K562 (cell line): ENCODE measurements around the gene STYXL1.

Experiments
- BRCA1 ChIP-seq, 2 experiments: fragments of 450-650 bp in 1 of 2; sonication (generic) in 1 of 2; formaldehyde crosslinking in 1 of 2; IDR thresholded peaks; 2 replicates each; pipeline versions ENCODE4 v1.5.0 to v1.6.1; 2017 to 2020; ENCODE audit warnings: mild to moderate bottlenecking in 1 of 2, missing genetic modification reagents in 1 of 2
- CTCF ChIP-seq, 3 experiments: IDR thresholded peaks in 2 of 3; conservative IDR thresholded peaks in 1 of 3; 2 replicates each; pipeline ENCODE4 v1.5.1; 2011 to 2012; ENCODE audit warnings: low read length in 3 of 3, mild to moderate bottlenecking in 3 of 3, control low read depth in 2 of 3, improper control_type of control experiment in 1 of 3, inconsistent platforms in 1 of 3, low read depth in 1 of 3, mixed read lengths in 1 of 3, moderate library complexity in 1 of 3; ENCODE audit not compliant: insufficient read depth in 2 of 3
- ETS1 ChIP-seq: conservative IDR thresholded peaks from 2 replicates; pipeline ENCODE4 v1.6.1; 2011; ENCODE audit warnings: low read depth, mild to moderate bottlenecking, low read length; ENCODE audit not compliant: control insufficient read depth
- FOXK1 ChIP-seq: sonication (generic); formaldehyde crosslinking; IDR thresholded peaks from 2 replicates; pipeline ENCODE4 v1.8.0; 2022; ENCODE audit warnings: missing genetic modification reagents, mild to moderate bottlenecking, borderline replicate concordance
- HMGXB4 ChIP-seq: sonication (generic); formaldehyde crosslinking; IDR thresholded peaks from 2 replicates; pipeline ENCODE4 v1.8.1; 2023; ENCODE audit warnings: mild to moderate bottlenecking, missing genetic modification reagents
- MAX ChIP-seq: sonication (generic); formaldehyde crosslinking; IDR thresholded peaks from 2 replicates; pipeline ENCODE4 v1.9.0; 2022; ENCODE audit warnings: mild to moderate bottlenecking, missing genetic modification reagents
- TAF1 ChIP-seq: IDR thresholded peaks from 2 replicates; pipeline ENCODE4 v1.6.1; 2011; ENCODE audit warnings: mild to moderate bottlenecking, low read length, moderate library complexity; ENCODE audit not compliant: insufficient read depth, control insufficient read depth, severe bottlenecking; ENCODE audit errors: extremely low read depth
- ZBTB2 ChIP-seq: fragments of 450-650 bp; IDR thresholded peaks from 2 replicates; pipeline ENCODE4 v1.6.1; 2016; ENCODE audit warnings: antibody characterized with exemption
- ZBTB33 ChIP-seq: sonication (generic); formaldehyde crosslinking; IDR thresholded peaks from 2 replicates; pipeline ENCODE4 v1.8.1; 2023; ENCODE audit warnings: mild to moderate bottlenecking, missing genetic modification reagents
- ZNF511 ChIP-seq: sonication (generic); formaldehyde crosslinking; IDR thresholded peaks from 2 replicates; pipeline ENCODE4 v1.8.0; 2022; ENCODE audit warnings: mild to moderate bottlenecking, missing genetic modification reagents

GRCh38 chr7:75977743-75978142 lies 70.1 kb downstream of the STYXL1 start:
- TF ChIP-seq ZNF511 (CRISPR knock-in tag) (no peak), FOXK1 (no peak), HMGXB4 (CRISPR knock-in tag) (no peak), ZBTB33 (CRISPR knock-in tag) (no peak), MAX (CRISPR knock-in tag) (no peak), CTCF (IDR thresholded peaks at IDR 0.05 in 2 of 3, conservative IDR thresholded peaks at IDR 0.05 in 1 of 3; ENCODE audit: insufficient read depth in 2 of 3, low read depth in 1 of 3, low read length in 3 of 3) (no peak), TAF1 (no peak), BRCA1 (IDR thresholded peaks at IDR 0.05) (no peak), BRCA1 (CRISPR knock-in tag; IDR thresholded peaks at IDR 0.05) (no peak), ETS1 (no peak), ZBTB2 (no peak)
